Gastroesophageal sphincter (tissue), 3 donors: ENCODE data around the gene OTOA.
"Not testable (repeated sequence)": the region's sequence is repeated elsewhere in the genome, so short reads cannot be mapped to it uniquely, and the experiment has no call there.

Source experiments
- CTCF ChIP-seq, 4 experiments: fragments of 200-600 bp in 2 of 4; fragments of 450-650 bp in 2 of 4; sonication (generic) in 1 of 4; IDR thresholded peaks; one replicate each; pipeline ENCODE4 v1.5.1; 2017 to 2019; ENCODE audit warnings: antibody characterized with exemption in 4 of 4, mild to moderate bottlenecking in 2 of 4, moderate library complexity in 2 of 4
- POLR2A ChIP-seq, 2 donors: fragments of 450-650 bp; IDR thresholded peaks; one replicate each; pipeline ENCODE4 v1.6.1; 2017; ENCODE audit warnings: antibody characterized with exemption in 2 of 2, mild to moderate bottlenecking in 2 of 2, moderate library complexity in 1 of 2
- POLR2AphosphoS5 ChIP-seq: sonication (generic); formaldehyde crosslinking; IDR thresholded peaks from one replicate; pipeline ENCODE4 v1.6.1; 2017; ENCODE audit warnings: antibody characterized with exemption

GRCh38 chr16:21714369-21714618 lies 50.5 kb downstream of the OTOA start:
- TF ChIP-seq CTCF (IDR thresholded peaks at IDR 0.05); POLR2AphosphoS5; POLR2A (IDR thresholded peaks at IDR 0.05): not testable (repeated sequence)
